Left forelimb (tissue), 1 donor: Measurements from ENCODE around the gene KPNA1.
A peak's percentile ranks its signal among the peaks of the same experiment; 100 is the strongest.
"Not testable (repeated sequence)": the region's sequence is repeated elsewhere in the genome, so short reads cannot be mapped to it uniquely, and the experiment has no call there.

Experiments used
- DNase-seq: peaks from one replicate; pipeline ENCODE4 v3.0.0-alpha.2; 2018; ENCODE audit warnings: low spot score

KPNA1 gene

DNA sequence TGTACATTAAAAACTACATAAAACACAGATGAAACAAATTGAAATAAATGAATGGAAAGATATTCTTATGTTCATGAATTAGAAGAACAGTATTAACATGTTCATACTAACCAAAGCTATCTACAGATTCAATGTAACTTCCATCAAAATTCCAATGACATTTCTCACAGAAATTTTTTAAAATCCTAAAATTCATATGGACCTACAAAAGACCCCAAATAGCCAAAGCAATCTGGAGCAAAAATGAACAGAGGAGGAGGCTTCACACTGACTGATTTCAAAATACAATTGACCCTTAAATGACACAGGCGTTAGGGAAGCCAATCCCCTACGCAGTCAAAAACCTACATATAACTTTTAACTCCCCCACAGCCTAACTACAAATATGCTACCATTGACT lies 39.4 kb downstream of the KPNA1 start:
- DNase-seq = no peak

DNA sequence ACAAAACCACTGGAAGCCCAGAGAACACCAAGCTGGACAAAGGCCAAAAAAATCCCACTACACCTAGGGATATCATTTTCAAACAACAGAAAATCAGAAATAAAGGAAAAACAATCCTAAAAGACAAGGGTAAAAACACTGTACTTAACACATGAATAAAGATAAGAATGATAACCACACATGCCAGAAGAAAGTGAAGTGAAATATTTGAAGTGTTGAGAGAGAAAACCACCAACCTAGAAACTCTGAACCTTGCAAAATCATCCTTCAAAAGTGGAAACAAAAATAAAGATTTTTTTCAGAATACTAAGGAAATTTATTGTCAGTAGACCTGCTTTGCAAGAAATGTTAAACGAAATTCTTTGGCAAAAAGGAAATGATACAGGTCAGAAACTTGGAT lies 45.1 kb downstream of the KPNA1 start:
- DNase-seq = no peak

DNA sequence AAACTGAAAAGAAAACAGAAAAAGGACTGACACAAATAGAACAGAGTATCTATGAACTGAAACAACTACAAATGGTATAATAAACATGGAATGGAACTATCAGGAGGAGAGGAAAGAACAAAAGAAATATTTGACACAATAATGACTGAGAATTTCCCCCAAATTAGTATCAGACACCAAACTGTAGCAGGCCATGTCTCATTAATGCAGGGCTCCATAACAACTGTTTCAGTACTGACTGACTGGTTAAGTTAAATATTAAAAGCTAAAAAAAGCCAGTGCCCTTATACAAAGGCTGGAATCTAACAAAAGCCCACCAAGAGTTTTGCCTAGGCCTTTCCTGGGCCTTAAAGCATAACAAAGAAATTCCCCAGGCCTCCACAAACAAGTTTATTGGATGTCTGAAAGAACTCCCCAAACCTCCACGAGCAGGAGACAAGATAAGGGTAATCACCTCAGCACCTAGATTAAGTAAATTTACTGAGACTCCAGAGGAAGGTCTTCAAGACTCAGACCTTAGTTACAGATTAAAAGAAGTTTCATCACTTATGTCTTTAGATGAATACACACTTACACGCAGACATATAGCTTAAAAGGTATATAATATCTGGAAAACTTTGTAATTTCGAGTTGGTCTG lies 45.7 kb downstream of the KPNA1 start:
- DNase-seq = no peak

DNA sequence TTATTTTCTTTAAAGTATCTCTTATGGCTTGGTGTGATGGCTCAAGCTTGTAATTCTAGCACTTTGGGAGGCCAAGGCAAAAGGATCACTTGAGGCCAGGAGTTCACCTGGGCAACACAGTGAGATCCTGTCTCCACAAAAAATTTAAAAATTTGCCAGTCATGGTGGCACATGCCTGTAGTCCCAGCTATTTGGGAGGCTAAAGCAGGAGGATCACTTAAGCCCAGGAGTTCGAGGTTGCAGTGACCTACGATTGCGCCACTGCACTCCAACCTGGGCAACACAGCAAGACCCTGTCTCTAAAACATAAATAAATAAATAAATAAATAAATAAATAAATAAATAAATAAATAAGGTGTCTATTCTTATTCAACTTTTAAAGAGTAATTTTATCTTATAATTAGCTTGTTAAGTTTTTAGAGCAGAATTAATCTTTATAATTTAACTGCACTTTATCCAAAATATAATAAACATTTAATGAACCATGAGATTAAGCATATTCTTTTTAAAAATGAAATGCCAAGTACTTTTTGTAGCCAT lies 48.0 kb downstream of the KPNA1 start:
- no peak for DNase-seq

DNA sequence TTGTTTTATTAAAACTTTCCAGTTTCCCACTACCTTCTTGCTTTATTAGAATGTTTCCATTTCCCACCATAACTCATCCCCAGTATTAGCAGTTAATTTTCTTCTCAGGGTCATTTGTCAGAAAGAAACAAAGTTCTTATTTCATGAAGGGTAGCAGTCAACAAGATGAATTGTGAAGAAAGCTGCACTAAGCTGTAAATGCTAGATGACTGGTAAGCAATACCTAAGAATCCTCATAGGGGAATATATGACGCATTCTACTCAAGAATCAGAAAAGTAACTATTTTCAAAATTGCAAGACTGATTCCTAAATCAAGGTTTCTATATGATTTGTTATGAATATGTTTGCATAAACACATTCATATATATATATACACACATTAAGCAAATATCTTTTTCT lies 50.1 kb downstream of the KPNA1 start:
- DNase-seq = no peak

DNA sequence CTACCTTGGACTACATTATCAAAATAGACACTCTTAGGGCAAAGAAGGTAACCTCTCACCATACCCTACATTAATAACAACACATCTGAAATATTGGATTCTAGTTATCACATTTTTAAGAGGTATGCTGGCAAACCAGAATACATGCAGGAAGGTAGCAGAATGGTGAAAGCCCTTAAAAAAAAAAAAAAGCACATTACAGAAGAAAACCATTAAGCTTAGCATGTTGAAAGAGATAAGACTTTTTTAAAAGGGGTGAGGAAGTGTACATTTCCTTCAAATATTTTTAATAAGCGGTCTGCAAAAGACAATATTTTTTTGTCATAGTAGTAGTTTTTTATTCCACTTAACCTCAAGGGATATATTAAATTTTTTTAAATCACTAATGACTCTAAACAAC lies 52.3 kb downstream of the KPNA1 start:
- no peak for DNase-seq

DNA sequence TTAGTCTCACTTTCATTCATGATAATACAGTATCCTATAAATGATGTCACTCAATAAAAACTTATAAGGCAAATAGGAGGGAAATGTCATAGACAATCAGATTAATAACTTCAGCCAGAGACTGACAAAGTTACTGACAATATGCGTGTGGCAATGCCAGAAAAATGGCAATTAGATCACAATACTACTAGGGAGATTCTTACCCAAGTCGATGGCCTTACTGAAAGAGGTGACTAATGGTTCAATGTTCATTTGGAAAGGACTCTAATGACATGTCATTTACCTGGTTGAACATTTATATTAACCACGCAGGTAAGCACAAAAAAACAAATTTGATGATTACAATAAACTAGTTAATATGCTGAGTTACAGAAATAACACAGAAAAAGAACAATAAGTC lies 52.9 kb downstream of the KPNA1 start:
- DNase-seq = no peak

DNA sequence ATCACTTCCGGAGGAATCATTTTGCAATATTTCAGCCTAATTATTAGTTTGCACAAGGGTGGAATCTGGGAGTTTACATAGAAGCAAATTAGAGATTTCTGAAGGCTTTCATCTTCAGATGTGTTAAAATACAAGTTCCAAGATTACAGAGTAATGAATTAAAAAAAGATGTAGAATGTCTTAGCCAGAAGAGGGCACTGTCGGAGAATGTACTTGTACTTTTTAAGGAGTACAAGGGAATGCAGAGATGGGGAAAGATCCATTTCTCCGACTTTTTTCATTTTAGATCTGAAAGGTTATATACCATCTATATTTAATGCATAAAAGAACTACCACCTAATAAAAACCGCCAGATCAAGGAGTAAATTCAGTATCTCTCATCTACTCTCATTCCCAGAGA lies 55.7 kb downstream of the KPNA1 start:
- DNase-seq = no peak

DNA sequence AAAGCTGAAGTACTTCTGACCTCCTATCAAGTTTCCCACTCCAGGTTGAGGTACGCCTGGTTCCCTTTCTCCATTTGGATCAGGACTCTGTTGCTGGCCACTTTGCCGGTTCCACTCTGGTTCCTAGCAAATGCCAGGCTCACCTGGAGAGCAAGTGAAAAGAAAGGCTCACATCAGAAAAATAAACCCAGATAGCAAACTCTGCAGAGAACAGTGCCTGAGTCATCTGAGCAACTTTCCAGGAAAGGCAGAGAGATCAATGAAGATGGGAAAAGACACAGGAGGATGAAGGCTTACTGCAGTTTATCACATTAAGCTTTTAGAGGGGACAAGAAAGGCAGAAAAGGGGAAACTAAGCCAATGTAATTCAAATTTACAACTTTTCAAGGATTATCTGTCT lies 57.0 kb downstream of the KPNA1 start:
- no peak for DNase-seq

DNA sequence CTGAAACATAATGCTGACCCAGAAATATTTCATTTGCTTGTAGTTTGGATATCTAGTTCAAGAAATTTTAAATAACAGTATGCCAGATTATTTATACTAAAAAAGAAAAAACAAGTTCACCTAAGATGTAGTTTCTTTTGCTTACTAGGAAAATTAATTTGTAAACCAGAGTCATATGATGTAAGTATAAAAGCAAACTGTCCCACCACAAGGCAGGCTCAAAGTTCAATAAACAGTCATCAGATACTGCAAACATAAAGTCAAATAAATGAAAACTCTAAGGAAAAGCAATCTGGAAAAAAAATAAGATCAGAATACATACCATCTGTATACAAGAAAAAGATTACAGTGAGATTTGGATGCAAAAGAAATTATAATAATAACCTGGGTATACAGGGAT lies 58.7 kb downstream of the KPNA1 start:
- no peak for DNase-seq

DNA sequence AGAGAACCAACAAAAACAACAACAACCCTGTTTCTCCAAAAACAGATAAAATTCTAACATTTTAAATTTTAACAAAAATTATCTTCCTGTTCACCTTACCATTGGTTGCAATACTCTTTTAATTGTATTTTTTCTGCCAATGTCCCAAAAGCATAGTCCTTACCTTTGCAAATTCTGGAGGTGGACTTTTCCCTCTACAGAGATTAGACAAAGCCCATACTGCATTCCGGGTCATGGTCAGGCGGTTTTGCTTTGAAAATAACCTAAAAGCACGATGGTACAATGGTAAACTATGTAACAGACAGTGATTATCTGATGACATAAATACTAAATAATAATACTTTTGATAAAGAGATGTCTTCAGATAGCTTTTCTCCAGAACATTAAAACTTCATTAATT lies 63.4 kb downstream of the KPNA1 start:
- no peak for DNase-seq

DNA sequence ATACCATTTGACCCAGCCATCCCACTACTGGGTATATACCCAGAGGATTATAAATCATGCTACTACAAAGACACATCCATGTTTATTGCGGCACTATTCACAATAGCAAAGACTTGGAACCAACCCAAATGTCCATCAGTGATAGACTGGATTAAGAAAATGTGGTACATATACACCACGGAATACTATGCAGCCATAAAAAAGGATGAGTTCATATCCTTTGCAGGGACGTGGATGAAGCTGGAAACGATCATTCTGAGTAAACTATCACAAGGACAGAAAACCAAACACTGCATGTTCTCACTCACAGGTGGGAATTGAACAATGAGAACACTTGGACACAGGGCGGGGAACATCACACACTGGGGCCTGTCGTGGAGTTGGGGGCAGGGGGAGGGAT lies 66.5 kb downstream of the KPNA1 start:
- DNase-seq = not testable (repeated sequence)

DNA sequence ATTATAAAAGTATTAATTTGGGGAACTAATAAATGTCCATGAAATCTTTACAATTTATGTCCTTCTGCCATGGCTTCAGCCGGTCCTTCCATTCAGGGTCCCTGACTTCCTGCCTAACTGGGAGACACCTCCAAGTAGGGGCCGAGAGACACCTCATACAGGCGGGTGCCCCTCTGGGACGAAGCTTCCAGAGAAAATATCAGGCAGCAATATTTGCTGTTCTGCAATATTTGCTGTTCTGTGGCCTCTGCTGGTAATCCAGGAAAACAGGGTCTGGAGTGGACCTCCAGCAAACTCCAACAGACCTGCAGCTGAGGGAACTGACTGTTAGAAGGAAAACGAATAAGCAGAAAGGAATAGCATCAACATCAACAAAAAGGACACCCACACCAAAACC lies 70.2 kb downstream of the KPNA1 start:
- DNase-seq = not testable (repeated sequence)

DNA sequence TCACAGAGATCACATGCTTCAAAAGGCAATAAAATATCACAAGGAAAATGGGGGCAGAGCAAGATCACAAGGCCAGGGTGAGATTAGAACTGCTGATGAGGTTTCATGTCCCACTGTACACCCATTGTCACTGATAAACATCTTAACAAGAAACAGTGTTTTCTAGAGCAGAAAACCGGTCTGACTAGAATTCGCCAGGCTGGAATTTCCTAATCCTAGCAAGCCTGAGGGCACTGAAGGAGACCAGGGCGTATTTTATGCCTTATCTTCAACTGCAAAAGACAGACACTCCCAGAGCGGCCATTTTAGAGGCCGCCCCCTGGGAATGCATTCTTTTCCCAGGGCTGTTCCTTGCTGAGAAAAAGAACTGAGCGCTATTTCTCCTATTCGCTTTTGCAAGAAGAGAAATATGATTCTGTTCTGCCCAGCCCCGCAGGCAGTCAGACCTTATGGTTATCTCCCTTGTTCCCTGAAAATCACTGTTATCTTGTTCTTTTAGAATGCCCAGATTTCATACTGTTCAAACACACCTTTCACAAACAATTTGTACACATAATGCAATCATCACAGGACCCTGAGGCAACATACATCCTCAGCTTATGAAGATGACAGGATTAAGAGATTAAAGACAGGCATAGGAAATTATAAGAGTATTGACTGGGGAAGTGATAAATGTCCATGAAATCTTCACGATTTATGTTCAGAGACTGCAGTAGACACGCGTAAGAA lies 70.8 kb downstream of the KPNA1 start:
- not testable (repeated sequence) for DNase-seq

DNA sequence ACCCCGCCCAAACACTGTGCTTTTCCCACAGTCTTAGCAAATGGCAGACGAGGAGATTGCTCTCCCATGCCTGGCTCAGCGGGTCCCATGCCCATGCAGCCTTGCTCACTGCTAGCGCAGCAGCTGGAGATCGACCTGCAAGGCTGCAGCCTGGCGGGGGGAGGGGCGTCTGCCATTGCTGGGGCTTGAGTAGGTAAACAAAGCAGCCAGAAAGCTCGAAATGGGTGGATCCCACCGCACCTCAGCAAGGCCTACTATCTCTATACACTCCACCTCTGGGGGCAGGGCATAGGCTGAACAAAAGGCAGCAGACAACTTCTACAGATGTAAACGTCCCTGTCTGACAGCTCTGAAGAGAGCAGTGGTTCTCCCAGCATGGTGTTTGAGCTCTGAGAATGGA lies 71.6 kb downstream of the KPNA1 start:
- DNase-seq = no peak

DNA sequence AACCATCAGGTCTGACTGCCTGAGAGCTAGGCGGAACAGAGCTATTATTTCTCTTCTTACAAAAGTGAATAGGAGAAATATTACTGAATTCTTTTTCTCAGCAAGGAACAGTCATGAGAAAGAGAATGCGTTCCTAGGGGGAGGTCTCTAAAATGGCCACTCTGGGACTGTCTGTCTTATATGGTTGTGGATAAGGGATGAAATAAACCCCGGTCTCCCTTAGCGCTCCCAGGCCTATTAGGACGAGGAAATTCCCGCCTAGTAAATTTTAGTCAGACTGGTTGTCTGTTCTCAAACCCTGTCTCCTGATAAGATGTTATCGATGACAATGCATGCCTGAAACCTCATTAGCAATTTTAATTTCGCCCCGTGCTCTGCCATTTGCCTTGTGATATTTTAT lies 78.8 kb downstream of the KPNA1 start:
- DNase-seq = no peak

DNA sequence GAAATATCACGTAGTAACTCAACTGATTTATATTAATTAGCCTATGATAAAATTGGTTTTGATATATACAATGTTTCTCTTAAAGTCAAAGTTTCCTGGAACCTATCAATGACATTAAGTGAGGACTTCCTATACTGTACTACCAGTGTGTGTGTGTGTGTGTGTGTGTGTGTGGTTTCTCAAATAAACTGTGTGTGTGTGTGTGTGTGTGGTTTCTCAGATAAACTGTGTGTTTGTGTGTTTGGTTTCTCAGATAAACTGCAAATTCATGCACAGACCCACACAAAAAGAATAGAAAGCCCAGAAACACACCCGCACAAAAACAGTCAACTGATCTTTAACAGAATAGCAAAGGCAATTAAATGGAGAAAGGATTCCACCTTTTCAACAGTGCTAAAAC lies 84.4 kb downstream of the KPNA1 start:
- no peak for DNase-seq

DNA sequence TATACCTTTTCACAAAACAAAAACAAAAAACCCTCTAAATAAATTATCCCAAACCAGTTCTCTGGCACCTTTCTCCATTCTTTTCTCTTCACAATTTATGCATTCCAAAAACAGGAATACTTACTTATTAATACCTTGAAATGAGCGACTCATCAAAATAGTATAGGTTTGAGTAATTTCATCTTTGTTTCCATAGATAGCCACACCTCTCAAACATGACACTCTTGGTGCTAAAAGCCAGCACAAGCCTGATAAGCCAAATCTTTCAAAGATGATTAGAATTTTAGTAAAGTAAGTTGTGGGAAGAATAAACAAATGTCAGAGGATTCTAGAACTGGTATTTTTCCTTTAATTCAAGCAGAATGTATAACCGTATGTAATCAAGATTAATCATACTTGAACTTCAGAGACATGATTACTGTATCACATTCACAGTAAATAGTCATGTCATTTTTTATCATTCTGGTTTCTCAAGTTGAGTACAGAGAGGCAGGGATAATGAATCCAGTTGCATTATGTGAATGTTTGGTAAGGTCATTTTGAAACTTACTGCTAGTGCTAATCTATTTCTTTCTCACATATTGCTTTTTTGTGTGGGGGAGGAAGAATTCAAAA lies 86.8 kb downstream of the KPNA1 start:
- no peak for DNase-seq

DNA sequence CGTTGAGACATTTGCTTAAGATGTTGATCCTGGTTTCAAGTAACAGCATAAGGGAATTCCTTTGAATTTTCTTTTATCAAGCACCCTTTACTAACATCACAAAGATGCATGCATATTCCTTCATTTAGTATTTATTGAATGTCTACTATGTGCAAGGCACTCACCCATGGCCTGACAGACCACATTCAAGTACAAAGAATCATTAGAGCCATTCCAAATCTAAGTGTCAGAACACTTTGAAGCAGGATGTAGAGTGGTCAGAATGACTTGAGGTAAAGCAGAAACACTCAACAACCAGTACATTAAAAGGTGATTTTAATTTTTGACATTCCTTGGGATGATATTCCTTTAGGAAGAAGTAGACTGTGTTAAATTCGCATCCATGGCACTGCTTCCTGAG lies 92.9 kb downstream of the KPNA1 start:
- DNase-seq = no peak

DNA sequence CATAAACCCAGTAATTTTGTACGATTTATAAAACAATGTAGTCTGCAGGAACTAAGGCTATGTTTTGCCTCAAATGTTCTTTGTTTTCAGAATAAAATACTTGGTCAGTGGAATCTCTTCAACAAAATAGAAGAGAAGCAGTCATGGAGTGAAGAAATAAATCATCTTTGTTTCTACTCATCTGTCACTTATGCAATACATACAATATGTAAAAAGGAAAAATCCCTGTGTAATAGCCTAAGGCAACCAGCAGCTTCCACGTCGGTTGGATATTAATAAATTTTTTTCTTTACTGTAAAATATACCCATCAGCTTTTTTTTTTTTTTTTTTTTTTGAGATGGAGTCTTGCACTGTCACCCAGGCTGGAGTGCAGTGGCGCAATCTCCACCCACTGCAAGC lies 93.6 kb downstream of the KPNA1 start:
- DNase-seq = no peak

DNA sequence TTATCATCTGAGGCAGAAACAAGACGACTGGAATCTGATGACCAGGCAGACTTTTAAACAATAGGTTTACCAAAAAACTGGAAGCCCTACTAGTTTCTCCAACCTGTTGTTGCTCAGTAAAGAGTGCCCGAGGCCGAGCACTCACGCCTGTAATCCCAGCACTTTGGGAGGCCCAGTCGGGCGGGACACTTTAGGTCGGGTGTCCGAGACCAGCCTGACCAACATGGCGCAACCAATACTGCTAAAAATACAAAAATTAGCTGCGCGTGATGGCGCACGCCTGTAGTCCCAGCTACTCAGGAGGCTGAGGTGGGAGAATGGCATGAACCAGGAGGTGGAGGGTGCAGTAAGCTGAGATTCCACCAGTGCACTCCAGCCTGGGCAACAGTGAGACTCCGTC lies 97.8 kb downstream of the KPNA1 start:
- no peak for DNase-seq

DNA sequence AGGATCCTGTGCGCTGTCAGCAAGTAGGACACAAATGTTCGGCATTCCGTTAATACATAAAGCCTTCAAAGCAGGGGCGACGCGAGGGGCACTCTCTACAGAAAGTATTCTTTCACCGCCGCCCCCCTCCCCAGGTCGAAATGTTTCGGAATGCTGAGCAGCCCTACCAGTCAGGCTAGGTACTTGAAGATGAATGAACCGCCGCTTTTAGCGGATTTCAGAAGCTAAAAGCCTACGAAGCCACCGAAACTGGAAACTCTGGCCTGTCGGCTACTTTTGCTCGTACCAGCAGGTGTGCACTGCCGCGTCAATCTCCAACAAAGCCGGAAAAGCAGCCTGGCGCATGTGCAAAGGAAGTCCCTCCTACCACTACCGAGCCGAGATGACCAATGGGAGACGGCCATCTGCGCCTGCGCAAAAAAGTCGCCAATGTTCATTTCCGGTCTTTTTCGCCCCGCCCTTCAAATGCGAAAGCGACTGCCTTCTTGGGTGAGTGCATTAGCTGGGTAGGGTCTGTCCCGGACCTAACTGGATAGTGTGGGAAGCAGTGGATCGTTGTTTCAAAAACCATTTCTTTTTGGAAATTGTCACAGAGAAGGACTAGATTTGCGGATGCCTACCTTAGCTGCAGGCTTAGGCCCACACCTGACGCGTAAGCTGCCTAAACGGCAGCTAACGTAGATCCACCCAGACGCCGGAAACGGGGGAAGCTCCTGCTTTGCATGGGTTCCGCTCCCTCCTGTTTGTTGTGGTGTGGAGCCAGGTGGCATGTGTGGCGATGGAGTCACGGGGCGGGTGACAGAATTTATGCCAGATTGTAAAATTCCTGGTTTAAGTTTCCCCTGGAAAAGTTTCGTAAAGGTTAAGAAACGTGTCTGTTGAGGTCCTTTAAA lies 98.7 kb downstream of the KPNA1 start, which contains the start of gene WDR5B:
WDR5B (minus strand) TSS at position 301 of the 893 bp plus-strand sequence. CDS start 534 bp downstream, outside the sequence.
- peak; percentile 99 for DNase-seq
